GM21717 (cell line): Measurements from ENCODE around the gene PLXNA3.
A peak's percentile ranks its signal among the peaks of the same experiment; 100 is the strongest.

Source experiments
- ATAC-seq: cut with Tn5 transposase; IDR thresholded peaks from one replicate; pipeline ENCODE4 v1.9.1; 2021; ENCODE audit warnings: mild to moderate bottlenecking, moderate library complexity; ENCODE audit not compliant: unreplicated experiment

Gene PLXNA3

DNA sequence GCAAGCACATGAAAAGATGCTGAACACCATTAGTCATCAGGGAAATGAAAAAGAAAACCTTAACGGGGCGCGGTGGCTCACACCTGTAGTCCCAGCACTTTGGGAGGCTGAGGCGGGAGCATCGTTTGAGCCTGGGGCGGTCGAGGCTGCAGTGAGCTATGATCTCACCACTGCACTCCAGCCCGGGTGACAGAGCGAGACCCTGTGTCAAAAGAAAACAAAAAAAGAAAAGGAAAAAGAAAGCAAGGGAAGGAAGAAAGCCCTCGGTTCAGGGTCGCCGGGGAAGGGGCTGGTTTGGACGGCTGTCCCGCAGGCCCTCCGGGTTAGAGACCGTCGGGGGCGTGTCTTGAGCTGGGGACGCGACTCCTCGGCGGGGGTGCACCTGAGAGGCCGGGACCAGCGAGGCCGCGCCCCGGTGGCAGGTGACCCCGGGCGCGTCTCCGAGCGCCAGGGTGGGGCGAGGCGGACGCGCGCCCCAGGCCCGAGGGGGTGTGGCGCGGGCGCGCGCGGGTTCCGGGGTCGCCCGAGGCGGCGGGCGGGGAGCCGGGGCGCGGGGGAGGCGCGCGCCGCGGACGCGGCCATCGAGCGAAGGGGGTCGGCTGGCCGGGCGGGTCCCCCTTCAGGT, 478 bp upstream of the PLXNA3 start:
- ATAC-seq, result peak; percentile 42

DNA sequence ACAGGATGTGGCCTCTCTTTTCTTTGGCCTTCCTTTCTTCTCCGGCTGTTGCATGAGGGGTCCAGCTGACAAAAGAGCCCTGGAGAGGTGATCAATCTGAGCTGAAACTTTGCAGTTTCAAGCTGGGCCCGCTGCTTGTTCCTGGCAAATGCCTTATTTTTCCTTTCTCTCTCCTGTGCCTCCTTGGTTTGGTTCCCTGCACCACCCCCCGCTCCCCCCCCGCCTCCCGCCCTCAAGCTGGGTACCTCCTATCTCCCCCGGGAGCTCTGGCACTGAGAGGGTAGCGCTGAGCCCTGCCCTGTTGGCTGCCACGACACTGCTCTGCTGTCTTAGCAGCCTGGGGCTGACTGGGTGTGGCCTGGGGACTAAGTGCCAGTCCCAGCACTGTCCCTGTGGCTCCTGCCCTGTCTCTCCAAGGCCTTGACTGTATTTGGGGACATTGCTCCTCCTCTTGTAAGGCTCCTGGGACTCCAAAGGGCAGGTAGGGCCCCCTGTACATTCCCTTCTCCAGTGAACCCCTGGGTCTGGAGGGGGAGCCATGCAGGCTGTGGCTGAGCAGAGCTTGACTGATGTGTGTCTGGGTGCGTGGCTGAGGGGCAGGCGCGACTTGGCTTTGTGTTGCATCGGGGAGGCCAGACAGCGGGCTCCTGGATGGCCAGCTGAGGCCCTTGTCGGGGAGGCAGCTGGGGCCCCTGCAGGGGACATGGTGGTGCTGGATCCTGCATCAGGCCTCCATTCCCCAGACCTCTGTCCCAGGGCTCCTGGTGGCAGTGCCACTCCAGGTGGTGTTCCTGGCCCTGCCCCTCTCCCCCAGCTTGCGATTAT, 1.1 kb downstream of the PLXNA3 start:
- ATAC-seq, result no peak

DNA sequence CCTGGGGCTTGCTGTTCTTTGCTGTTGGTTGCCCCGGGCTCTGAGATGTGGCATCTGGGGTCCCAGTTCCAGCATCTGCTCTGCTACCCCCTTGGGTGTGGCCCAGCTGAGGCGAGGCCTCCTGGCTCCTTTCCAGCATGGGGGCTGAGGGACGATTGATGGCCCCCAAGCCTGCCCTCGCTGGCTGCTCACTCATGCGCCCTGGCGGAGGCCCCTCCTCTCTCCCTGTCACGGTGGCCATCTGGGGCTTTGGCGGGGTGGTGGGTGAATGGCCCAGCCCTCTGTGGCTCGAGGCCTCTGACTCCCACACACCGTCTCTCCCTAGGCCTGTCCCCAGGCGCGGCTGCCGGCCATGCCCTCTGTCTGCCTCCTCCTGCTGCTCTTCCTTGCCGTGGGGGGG, 1.8 kb downstream of the PLXNA3 start:
- ATAC-seq, result no peak

DNA sequence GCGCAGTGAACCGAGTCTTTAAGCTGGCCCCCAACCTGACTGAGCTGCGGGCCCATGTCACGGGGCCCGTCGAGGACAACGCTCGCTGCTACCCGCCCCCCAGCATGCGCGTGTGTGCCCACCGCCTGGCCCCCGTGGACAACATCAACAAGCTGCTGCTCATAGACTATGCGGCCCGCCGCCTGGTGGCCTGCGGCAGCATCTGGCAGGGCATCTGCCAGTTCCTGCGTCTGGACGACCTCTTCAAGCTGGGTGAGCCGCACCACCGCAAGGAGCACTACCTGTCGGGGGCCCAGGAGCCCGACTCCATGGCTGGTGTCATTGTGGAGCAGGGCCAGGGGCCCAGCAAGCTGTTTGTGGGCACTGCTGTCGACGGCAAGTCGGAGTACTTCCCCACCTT, 2.2 kb downstream of the PLXNA3 start:
- ATAC-seq, result no peak

DNA sequence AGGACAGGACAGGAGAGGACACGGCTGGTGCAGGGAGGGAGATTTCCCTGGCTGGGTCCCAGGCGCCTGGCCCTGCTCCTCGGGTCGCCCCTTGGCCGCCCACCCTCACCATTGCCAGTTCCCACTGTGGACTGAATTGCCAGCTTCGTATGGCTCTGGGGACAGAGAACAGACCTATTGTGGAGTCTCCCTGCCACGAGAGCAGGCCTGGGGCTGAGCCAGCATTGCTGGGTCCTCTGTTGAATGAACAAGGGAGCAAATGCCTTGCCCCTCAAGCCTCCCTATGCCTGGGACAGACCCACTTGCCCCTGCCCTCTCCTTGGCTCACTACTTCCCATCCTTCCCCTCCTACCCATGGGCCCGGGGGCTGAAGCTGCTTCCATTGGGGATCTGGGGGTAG, 4.3 kb downstream of the PLXNA3 start:
- ATAC-seq, result no peak

DNA sequence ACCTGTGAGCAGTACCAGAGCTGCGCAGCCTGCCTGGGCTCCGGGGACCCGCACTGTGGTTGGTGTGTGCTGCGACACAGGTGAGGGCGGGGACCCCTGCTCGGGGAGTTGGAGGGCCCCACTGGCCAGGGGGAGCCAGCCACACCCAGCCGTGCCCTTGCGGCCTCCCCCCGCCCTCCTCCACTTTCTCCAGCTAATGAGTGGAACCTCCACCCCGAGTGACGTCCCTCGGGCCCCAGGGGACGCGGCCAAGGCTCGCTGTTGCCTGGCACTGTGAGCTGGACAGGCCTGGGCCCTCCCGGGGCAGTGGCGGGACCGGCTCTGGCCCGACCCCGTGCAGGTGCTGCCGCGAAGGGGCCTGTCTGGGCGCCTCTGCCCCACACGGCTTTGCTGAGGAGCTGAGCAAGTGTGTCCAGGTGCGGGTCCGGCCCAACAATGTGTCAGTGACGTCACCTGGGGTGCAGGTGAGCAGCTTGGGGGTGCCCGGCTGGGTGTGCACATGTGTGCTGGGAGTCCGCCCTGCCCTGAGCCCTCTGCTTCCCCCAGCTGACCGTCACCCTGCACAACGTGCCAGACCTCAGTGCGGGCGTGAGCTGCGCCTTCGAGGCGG, 5.6 kb downstream of the PLXNA3 start:
- ATAC-seq, result no peak

DNA sequence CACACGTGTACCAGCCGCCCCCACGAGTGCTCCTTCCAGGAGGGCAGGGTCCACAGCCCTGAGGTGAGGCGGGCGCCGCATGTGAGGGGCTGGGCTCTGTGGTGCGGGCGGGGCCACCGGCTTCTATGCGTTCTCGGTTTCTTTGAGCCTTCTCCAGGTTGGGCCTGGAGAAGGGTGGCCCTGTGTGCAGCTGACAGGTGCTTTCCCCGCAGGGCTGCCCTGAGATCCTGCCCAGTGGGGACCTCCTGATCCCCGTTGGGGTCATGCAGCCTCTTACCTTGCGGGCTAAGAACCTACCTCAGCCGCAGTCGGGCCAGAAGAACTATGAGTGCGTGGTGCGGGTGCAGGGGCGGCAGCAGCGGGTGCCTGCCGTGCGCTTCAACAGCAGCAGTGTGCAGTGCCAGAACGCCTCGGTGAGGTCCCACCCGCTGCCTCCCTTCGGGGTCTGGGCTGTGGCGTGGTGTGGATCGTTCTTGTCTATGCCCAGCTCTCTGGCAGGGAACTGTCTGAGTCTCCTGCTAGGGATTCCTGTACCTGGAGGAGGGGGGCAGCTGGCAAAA, 6.8 kb downstream of the PLXNA3 start:
- no peak for ATAC-seq

DNA sequence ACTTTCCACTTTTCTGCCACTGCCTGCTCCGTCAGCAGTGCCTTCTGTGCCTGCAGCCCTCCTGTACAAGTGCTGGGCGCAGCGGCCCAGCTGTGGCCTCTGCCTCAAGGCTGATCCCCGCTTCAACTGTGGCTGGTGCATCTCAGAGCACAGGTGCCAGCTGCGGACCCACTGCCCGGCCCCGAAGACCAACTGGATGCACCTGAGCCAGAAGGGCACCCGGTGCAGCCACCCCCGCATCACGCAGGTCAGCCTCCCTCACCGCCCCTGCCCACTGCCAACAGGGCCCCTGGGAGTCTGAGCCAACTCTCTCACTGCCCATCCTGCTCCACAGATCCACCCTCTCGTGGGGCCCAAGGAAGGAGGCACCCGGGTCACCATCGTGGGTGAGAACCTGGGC, 7.5 kb downstream of the PLXNA3 start:
- ATAC-seq, result no peak

DNA sequence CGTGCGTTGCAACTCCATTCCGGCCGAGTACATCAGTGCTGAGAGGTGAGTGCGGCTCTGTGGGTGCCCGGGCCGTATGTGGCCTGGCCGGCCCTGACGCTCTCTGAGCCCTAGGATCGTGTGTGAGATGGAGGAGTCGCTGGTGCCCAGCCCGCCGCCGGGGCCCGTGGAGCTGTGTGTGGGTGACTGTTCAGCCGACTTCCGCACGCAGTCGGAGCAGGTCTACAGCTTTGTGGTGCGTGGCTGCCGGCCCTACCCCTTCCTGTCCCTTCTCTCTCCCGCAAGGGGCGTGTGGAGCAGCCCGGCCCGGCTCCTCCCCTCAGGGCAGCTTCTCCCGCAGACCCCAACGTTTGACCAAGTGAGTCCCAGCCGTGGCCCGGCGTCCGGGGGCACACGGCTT, 8.0 kb downstream of the PLXNA3 start:
- no peak for ATAC-seq

DNA sequence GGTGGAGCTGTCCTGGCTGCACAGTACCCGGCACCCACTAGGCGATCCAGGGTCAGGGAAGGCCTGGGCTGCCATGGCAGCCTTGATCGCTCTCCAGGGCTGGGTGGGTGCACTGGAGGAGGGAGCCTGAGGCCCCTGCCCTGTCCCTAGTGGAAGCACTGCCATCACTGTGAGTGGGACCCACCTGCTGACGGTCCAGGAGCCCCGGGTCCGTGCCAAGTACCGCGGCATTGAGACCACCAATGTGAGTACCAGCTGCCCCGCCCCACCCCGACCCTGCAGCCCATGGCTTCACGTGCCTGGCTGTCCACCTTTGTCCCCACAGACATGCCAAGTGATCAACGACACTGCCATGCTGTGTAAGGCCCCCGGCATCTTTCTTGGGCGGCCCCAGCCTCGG, 8.8 kb downstream of the PLXNA3 start:
- ATAC-seq, result no peak

DNA sequence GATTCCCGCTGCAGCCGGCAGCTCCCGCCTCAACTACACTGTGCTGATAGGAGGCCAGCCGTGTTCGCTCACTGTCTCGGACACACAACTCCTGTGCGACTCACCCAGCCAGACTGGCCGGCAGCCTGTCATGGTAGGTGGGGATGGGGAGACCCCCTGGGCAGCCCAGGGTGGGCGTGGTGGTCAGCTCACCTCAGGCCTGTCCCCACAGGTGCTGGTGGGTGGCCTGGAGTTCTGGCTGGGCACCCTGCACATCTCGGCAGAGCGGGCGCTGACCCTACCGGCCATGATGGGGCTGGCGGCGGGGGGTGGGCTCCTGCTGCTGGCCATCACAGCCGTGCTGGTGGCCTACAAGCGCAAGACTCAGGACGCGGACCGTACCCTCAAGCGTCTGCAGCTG, 9.5 kb downstream of the PLXNA3 start:
- no peak for ATAC-seq

DNA sequence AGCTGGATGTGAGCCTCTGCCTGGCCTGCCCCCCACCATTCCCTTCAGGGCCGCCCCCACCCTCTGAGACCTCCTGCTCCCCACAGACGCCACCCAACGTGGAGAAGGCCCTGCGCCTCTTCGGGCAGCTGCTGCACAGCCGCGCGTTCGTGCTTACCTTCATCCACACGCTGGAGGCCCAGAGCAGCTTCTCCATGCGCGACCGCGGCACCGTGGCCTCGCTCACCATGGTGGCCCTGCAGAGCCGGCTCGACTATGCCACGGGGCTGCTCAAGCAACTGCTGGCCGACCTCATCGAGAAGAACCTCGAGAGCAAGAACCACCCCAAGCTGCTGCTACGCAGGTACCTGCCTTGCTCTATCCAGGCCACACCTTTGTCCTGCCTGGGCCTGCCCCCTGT, 10.1 kb downstream of the PLXNA3 start:
- ATAC-seq, result no peak

DNA sequence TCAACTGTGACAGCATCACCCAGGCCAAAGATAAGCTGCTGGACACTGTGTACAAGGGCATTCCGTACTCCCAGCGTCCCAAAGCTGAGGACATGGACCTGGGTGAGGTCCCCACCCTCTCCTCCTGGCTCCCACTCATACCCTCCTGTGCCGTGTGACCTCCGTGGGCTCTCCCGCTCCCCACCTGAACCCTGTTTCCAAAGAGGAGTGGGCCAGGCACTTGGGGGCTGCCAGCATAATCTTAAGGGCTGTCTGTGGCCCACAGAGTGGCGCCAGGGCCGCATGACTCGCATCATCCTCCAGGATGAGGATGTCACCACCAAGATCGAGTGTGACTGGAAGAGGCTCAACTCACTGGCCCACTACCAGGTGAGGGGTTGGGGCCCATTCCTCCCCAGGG, 11.0 kb downstream of the PLXNA3 start:
- no peak for ATAC-seq

DNA sequence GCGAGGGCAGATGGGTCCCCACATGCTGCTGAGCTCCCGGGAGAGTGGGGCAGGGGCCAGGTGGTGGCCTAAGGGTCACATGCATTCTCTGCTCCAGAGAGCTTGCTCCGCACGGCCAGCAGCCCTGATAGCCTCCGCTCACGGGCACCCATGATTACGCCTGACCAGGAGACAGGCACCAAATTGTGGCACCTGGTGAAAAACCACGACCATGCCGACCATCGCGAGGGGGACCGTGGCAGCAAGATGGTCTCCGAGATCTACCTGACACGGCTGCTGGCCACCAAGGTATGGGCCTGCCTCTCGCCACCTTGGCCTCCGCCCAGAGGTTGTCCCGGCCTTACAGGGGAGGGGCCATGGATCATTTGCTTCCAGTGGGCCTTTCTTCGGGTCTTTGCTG, 11.8 kb downstream of the PLXNA3 start:
- no peak for ATAC-seq

DNA sequence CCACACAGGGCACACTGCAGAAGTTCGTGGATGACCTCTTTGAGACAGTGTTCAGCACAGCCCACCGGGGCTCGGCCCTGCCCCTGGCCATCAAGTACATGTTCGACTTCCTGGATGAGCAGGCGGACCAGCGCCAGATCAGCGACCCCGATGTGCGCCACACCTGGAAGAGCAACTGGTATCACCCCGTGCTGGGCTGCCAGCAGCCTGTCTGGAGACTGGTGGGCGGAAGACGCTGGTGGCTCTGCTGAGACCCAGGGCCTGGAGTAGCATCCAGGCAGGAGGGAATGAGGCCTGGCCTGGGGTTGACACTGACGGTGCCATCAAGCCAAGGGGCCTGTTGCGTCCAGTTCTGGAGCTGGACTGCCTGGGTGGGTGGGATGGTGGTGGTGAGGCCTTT, 12.4 kb downstream of the PLXNA3 start:
- no peak for ATAC-seq

DNA sequence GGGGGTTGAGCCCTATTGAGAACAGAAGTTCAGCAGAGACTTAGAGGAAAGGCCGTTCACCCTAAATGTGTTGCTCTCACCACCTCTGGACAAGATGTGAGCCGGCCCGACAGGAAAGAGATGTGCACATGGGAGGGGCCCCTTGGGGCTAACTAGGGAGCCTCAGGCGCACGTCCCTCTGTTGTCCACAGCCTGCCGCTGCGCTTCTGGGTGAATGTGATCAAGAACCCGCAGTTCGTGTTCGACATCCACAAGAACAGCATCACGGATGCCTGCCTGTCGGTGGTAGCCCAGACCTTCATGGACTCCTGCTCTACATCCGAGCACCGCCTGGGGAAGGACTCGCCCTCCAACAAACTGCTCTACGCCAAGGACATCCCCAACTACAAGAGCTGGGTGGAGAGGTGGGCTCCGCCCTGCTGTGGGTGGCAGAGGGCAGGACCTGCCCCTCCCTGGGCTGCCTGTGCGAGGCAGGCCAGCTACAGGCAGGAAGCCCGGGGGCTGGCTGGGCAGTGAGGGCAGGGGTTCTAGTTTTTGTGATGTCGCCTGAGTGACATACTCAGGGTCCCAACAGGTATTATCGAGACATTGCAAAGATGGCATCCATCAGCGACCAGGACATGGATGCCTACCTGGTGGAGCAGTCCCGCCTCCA, 13.0 kb downstream of the PLXNA3 start:
- ATAC-seq, result no peak

DNA sequence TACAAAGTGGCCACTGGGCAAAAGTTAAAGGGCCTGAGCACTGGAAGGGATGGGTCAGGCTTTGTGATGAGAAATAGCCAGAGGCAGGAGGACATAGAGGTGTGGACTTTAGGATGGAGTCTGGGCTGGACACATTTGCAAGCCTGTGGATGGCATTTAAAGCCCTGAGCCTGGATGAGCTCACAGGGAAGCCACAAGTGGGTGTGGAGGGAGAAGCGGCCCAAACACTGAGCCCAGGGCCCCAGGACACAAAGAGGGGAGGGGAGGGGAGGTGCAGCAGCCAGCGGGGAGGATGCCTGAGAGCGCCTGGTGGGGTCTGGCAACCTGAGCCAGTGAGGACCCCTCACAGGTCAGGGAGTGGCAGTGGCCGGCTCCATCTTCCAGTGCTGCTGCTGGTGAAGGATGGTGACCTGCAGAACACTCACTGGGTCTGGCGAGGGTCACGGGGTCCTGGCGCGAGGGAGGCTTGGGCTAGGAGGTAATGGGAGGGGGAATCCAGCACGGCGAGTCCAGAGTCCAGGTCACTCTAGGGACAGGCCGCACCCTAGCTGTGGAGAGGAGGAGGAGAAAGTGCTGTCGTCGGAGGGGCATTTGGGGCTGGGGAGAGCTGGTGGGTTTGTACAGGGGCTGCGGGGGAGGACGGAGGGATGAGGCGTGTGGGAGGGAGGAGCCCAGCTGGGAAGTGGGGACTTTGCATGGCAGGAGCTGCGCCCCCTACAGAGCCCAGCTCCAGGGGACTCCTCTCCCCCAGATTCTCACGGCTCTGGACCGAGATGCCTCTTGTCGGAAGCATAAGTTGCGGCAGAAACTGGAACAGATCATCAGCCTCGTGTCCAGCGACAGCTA, 14.0 kb downstream of the PLXNA3 start:
- no peak for ATAC-seq

DNA sequence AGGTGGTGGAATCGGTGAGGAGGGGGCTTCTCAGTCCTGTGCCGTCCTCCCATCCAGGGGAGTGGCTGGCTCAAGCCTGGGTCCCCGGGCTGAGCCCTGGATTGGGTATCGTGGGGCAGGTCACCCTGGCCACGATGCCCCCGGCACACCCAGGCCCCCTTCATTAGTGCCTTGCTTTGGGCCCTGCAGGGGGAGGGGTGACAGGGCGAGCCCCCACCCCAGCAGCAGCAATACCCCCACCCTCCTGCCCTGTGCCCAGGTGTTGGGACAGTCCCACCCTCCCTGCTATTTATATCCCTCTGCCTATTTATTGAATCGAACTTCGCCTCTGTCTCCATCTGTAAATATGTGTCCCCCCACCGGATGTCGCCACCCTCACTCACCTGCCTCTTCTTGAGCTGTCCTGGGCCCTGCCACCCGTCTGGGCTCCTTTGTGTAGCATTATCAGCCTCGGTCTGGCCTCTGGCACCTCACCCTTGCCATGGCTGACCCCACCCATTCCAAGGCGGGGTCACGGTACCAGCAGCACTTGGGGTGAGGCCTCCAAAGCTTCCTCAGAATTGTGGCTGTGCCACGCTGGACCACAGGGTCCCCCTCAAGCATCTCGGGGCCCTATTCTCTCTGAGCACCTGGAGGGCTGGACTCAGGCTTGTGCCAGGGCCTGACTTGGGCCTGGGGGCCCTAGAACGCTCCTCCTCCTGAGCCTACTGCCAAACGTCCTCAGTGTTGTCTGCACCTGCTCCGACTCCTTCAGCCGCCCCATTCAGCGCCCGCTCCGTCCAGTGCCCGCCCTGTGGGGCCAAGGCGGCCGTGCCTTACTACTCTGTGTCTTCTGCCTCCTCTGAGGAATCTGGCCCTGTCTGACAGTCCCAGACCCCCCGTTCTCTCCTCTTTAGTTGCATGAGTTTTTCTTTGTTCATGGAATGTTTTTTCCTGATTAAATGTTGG, 14.9 kb downstream of the PLXNA3 start:
- no peak for ATAC-seq

DNA sequence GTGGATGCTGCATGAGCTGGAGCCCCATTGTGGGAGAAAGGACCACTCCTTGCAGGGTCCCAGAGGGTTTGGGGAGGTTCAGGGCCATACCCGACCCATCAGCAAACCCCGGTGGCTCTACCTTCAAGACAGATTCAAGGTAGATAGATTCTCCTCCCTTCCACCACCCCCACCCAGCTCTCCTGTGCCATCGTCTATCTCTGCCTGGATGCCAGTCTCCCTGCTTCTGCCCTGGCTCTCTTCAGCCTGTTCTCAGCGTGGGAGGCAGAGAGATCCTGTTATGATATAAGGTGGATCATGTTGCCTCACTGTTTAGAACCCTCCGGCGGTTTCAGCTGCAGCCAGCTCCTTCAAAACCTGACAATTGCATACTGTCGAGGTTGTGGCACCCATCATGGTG, 15.6 kb downstream of the PLXNA3 start:
- ATAC-seq, result no peak
